Thyroid gland (tissue), 4 donors: Measurements from ENCODE around the gene ECSCR. TPM values are rescaled to one million over a fixed set of nuclear protein-coding genes. Genes with fewer than 3 reads are reported as not detected.
A peak's percentile ranks its signal among the peaks of the same experiment; 100 is the strongest.

Source experiments
- DNase-seq, 2 donors: peaks; one replicate each; pipeline ENCODE4 v3.0.0-alpha.2; 2019
- H3K27ac ChIP-seq, 3 donors: fragments of 200-600 bp; sonication (generic); 1 replicate in 2 of 3; 2 replicates in 1 of 3; pipeline ENCODE4 v1.5.1; 2016 to 2019; ENCODE audit warnings: mild to moderate bottlenecking in 1 of 3, moderate library complexity in 1 of 3
- H3K27me3 ChIP-seq: fragments of 200-600 bp; sonication (generic); one replicate; pipeline ENCODE4 v1.5.1; 2019
- H3K36me3 ChIP-seq, 2 donors: fragments of 200-600 bp; sonication (generic); one replicate each; pipeline ENCODE4 v1.5.1; 2016 to 2019
- H3K4me1 ChIP-seq, 2 donors: fragments of 200-600 bp; sonication (generic); one replicate each; pipeline ENCODE4 v1.5.1; 2017 to 2019
- H3K4me3 ChIP-seq, 3 donors: fragments of 200-600 bp; sonication (generic); replicated peaks in 1 of 3; 1 replicate in 2 of 3; 2 replicates in 1 of 3; pipeline ENCODE4 v1.5.1; 2016; ENCODE audit warnings: mild to moderate bottlenecking in 1 of 3
- H3K9me3 ChIP-seq: fragments of 200-600 bp; sonication (generic); one replicate; pipeline ENCODE4 v1.5.1; 2017
- CTCF ChIP-seq, 6 experiments: fragments of 200-600 bp in 3 of 6; fragments of 450-650 bp in 3 of 6; sonication (generic) in 3 of 6; IDR thresholded peaks; one replicate each; pipeline ENCODE4 v1.5.1; 2016 to 2019; ENCODE audit warnings: antibody characterized with exemption in 6 of 6, mild to moderate bottlenecking in 2 of 6, inconsistent platforms in 1 of 6, moderate library complexity in 1 of 6
- POLR2A ChIP-seq, 2 donors: fragments of 450-650 bp; IDR thresholded peaks; one replicate each; pipeline ENCODE4 v1.6.1; 2017; ENCODE audit warnings: antibody characterized with exemption in 2 of 2, mild to moderate bottlenecking in 2 of 2, moderate library complexity in 1 of 2
- WGBS, 2 donors: methylation state at CpG; one replicate each; pipeline ENCODE4 v1.1.5; 2017; 5-methylcytosine and 5-hydroxymethylcytosine counted together
- intact Hi-C: fragments of 100-400 bp; cut with DNase I; formaldehyde crosslinking; loops from one replicate; pipeline ENCODE4 v1.15.1; 2023
- total RNA-seq, 4 donors: library from RNA; depleted of rRNA; stranded (reverse); fragments of >200 nt; gene quantifications; one replicate each; pipeline ENCODE4 v1.2.3, GENCODE V29; 2016

The ECSCR gene
- total RNA-seq, 4 donors from 2014 or later = 26.7 to 46.2 (median 31.4) TPM

GRCh38 chr5:139415221-139415861 lies 47.2 kb downstream of the ECSCR start:
- Histone ChIP-seq H3K4me1 (peaks cover 27 to 33% of the 10 kb centered on the region in 2 donors), H3K27ac (peak overlapping the region; percentile 47 to 65 (median 56)), H3K36me3 (no peaks in the 10 kb centered on the region), H3K9me3 (no peaks in the 10 kb centered on the region), H3K4me3 (no peak overlapping the region), H3K27me3 (no peaks in the 10 kb centered on the region)
- WGBS, 2 donors = 75 to 80% methylated on average over 6 to 7 of the region's 8 CpGs
- DNase-seq = peak in 1 of 2 donors; percentile 27
- intact Hi-C loops = no loop called here
- TF ChIP-seq POLR2A (IDR thresholded peaks at IDR 0.05) (no peak), CTCF (IDR thresholded peaks at IDR 0.05) (no peak)

GRCh38 chr5:139414581-139415130 lies 47.9 kb downstream of the ECSCR start:
- Histone ChIP-seq H3K27ac (peak overlapping the region in 2 of 3 donors; percentile 43 to 47), H3K9me3 (no peaks in the 10 kb centered on the region), H3K4me3 (no peak overlapping the region), H3K4me1 (peaks cover 27 to 33% of the 10 kb centered on the region in 2 donors), H3K36me3 (no peaks in the 10 kb centered on the region), H3K27me3 (no peaks in the 10 kb centered on the region)
- 82 to 85% methylated on average over 9 of the region's 9 CpGs for WGBS, 2 donors
- no peak for TF ChIP-seq CTCF (IDR thresholded peaks at IDR 0.05)
- TF ChIP-seq POLR2A (IDR thresholded peaks at IDR 0.05) = no peak
- intact Hi-C loops = no loop called here
- no peak for DNase-seq

GRCh38 chr5:139413963-139414362 lies 48.6 kb downstream of the ECSCR start:
- intact Hi-C loops = no loop called here

GRCh38 chr5:139413153-139413552 lies 49.4 kb downstream of the ECSCR start:
- Histone ChIP-seq H3K27me3 (no peaks in the 10 kb centered on the region), H3K36me3 (no peaks in the 10 kb centered on the region), H3K27ac (no peak overlapping the region), H3K4me1 (peaks cover 20 to 30% of the 10 kb centered on the region in 2 donors), H3K4me3 (no peak overlapping the region), H3K9me3 (no peaks in the 10 kb centered on the region)
- no peak for DNase-seq
- no peak for TF ChIP-seq CTCF (IDR thresholded peaks at IDR 0.05)
- TF ChIP-seq POLR2A (IDR thresholded peaks at IDR 0.05) = no peak
- intact Hi-C loops = no loop called here
- 94 to 98% methylated on average over 6 of the region's 6 CpGs for WGBS, 2 donors

More at GRCh38 chr5:139413963-139414362, 48.6 kb downstream of the ECSCR start:
- no peaks in the 10 kb centered on the region for H3K36me3 ChIP-seq
- no peaks in the 10 kb centered on the region for H3K9me3 ChIP-seq
- peaks cover 27 to 33% of the 10 kb centered on the region in 2 donors for H3K4me1 ChIP-seq
- DNase-seq = no peak
- no peak overlapping the region for H3K27ac ChIP-seq
- 88 to 91% methylated on average over 6 of the region's 6 CpGs for WGBS, 2 donors
- TF ChIP-seq POLR2A (IDR thresholded peaks at IDR 0.05) (no peak), CTCF (IDR thresholded peaks at IDR 0.05) (no peak)
- no peak overlapping the region for H3K4me3 ChIP-seq
- H3K27me3 ChIP-seq = no peaks in the 10 kb centered on the region
